HG03066 (cell line): ENCODE results near the gene GRAMD4.
"Not testable (repeated sequence)": the region's sequence is repeated elsewhere in the genome, so short reads cannot be mapped to it uniquely, and the experiment has no call there.

ENCODE experiments used
- ATAC-seq: cut with Tn5 transposase; IDR thresholded peaks from one replicate; pipeline ENCODE4 v1.9.1; 2021; ENCODE audit warnings: low read depth; ENCODE audit not compliant: unreplicated experiment

Gene GRAMD4

GRCh38 chr22:46617986-46618647 is 2.1 kb upstream of the GRAMD4 start:
- ATAC-seq: no peak

DNA sequence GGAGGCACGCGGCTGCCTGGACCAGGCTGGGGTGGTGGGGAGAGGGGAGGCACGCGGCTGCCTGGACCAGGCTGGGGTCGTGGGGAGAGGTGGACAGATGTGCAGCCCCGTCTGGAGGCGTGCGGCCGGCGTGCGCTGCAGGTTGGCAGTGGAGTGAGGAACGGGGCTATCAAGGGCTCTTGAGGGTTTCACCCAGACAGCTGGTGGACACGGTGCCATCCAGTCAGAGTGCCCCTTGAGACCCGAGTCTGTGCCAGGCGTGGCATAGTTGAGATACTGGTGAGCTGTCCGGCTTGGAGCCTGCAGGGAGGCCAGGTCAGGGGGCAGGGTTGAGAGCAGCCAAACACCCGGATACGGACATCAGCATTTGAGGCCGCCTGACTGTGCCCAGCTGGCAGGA is 1.5 kb upstream of the GRAMD4 start:
- no peak for ATAC-seq

GRCh38 chr22:46619240-46619829 is 851 bp upstream of the GRAMD4 start:
- ATAC-seq: no peak

DNA sequence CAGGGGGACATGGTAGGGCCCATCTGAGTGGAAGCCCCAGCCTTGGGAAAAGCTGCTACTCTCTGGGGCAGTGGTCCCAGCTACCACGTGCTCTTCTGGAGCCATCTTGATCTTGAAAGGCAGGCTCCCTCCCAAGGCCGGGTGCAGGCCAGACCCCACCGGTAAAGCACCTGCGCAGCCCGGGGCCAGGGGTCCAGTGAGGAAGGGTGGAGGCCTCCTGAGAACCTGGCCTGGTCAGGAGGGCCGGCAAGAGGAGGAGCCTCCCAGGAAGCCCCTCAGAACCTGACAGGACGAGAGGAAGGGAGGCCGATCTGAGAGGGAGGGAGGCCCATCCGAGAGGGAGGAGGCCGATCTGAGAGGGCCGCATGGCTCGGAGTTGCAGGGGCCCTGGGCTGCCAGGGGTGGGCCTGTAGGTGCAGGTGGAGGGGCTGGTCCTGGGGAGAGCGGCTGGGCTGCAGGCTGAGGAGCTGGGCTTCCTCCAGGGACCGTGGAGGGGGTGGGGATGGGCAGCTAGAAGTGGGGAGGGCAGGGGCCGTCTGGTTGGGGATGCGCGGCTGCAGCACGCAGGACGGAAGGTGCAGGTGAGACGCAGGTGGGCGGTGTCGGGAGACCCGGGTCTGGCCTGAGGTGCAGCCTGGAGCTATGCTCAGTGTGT is 529 bp downstream of the GRAMD4 start:
- ATAC-seq: no peak

GRCh38 chr22:46621243-46621930 is 1.2 kb downstream of the GRAMD4 start:
- ATAC-seq: not testable (repeated sequence)

- ATAC-seq: no peak
Observed at GRCh38 chr22:46622081-46622521, 1.9 kb downstream of the GRAMD4 start.

DNA sequence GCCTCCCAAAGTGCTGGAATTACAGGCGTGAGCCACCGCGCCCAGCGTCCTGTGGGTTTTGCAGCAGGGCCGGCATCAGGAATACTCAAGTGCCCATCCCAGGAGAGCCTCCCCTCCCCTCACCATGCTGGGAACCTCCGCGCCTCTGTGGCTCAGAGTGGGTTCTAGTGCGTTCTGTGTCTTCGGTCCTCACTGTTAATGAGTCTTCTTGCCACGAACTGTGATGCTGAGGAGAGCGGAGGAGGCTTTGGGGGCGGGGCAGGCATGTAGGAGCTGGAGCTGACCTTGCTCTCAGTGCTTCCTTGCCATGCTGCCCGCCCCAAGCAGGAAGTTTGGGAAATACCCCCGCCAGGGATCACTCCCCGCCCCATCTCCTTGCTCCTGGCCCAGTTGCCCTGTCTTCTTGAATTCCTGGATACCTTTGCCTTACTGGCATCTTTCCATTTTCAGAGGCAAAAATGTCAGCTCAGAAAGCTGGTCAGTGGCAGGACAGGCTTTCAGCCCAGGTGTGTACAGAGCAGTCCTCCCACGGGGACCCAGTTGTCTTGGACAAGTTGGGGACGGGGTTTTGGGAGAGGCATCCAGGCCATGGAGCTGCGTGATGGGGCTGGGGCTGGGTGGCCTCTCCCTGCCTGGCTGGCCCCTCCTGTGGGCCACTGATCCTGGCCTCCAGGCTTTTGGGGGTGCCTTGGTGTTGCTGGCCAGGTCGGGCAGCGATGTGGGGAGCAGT is 5.1 kb downstream of the GRAMD4 start:
- no peak for ATAC-seq

- ATAC-seq: no peak
Observed at GRCh38 chr22:46625843-46626349, 5.7 kb downstream of the GRAMD4 start.

DNA sequence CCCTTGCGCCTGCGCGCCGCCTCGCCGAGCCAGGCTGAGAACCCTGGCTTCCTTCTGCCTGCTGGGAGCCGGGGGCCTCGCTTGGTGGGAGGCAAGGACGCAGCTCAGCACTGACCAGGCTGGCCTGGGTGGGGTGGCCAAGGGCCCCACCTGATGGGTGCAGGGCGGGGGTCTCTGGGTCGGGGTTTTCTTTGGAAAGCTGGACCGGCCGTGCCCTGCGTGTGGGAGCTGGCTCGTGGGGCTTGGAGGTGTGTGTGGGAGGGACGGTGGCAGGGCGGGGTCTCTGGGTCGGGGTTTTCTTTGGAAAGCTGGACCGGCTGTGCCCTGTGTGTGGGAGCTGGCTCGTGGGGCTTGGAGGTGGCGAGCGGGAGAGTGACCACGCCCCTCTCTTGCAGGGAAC is 6.2 kb downstream of the GRAMD4 start:
- ATAC-seq: no peak

DNA sequence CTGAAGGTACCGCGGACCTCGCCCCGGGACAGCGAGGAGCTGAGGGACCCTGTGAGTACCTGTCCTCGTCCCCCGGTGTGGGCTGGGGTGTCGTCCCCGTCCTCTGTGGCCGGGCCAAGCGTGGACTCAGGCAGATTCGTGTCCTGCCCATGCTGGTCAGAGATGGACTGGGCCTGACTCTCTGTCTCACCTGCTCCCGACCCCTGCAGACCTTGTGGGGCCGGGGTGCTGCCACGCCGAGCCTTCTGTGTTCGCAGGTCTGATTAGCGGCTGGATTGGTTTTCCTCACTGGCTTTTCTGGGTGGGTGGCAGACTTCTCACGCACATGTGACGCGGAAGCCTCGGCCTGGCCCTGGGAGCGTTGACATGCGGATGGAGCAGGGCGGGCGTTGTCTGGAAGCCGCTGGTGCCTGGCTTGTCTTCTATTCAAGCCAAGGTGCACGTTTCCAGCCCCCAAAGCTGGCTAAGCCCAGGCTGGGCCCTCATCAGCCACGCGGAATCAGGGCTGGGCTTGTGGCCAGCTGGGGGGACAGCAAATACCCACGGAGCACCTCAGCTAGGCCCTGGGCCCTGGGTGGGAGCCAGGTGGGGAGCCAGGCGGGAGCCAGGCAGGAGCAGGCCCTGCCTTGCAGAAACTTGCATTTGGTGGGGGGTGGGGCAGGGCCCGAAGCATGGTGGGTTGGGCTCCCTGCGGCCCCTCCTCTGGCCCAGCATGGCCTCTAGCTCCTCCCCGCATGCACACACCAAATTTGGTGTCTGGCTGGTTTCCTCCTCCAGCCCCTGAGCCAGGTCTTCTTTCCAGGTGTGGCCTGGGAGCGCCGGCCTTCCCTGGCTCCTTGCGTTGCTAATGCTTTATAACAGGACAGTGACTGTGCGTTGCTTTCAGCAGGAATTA is 7.0 kb downstream of the GRAMD4 start:
- no peak for ATAC-seq

DNA sequence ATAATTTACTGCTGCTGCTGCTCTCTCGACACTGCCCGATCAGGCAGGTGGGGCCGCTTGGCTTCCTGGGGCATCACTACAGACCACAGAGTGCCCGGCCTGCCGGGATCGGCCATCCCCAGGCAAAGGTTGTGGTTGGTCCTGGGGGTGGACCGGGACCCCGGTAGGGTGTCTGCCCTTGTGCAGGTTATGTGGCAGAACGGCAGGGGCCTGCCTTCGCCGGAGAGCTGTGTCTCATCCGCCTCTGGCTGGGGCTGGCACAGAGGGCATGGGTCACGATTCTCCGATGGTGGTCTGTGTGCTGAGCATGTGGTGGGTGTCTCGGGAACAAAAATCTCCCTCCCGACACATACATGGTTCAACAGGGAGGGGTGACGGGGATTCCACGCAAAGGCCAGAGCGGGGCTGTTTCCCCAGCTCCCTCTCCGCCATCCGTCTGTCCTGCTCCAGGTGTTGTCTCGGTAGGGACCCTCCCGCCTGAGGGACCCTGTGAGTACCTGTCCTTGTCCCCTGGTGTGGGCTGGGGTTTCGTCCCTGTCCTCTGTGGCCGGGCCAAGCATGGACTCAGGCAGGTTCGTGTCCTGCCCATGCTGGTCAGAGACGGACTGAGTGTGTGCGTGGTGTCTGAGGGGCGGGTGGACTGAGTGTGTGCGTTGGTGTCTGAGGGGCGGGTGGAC is 7.8 kb downstream of the GRAMD4 start:
- no peak for ATAC-seq

GRCh38 chr22:46628756-46629155 is 8.6 kb downstream of the GRAMD4 start:
- no peak for ATAC-seq

GRCh38 chr22:46629291-46629690 is 9.1 kb downstream of the GRAMD4 start:
- no peak for ATAC-seq

GRCh38 chr22:46631113-46631512 is 10.9 kb downstream of the GRAMD4 start:
- ATAC-seq: no peak

DNA sequence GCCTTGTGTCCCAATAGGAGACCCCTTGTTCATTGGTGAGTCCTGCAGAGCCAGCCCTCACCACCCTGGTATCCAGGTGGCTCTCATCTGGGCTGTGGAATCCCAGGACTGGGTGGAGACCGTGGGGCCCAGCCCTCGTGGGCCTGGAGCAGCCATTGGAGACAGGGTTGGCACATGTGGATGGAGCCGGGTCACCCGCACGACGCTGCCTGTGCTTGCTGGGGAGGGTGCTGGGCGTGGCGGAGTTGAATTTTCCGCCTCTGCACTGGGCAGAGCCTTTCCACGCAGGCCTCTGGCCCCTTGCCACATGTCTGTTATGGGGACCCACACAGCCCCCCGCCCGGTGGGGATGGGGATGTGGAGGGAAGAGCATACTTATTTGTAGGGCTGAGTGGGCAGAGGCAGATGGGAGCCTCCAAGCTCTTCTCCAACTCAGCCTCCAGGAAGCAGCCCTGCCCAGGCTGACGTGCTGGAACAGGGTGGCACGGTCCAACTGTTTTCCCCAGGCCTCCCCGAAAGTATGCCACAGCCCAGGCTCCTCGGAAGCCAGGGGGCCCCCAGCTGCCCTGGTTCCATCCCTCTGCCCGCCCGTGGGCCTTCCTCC is 12.6 kb downstream of the GRAMD4 start:
- ATAC-seq: no peak

- no peak for ATAC-seq
Observed at GRCh38 chr22:46633334-46633890, 13.2 kb downstream of the GRAMD4 start.

DNA sequence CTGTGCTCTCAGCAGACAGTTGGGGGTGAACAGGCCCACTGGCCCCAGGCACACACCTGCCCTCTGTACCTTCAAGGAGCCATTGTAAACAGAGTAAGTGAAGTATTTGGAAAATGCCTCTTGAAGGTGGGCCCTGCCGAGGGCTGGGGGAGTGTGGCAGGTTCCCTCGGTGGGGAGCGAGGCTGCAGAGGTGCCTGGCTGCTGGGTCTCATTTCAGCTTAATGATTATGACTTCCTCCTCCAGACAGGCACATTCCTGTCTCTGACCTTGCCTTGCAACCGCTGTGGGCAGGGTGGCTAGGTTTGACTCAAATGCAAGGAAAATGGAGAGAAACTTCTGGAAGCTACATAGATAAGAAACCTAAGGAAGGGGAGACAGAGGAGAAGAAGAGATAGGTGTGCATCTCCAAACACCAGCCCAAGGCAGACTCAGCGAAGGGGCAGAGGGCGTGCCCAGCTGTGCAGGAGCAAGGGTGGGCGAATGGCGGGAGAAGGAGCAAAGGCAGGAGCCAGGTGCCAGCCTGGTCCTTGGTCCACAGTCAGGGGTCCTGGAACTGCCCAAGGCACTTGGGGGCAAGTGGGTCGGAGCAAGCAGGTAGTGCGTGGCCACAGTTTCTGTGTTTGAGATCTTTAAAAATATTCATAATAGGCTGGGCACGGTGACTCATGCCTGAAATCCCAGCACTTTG is 14.0 kb downstream of the GRAMD4 start:
- no peak for ATAC-seq
